HG02870 (cell line): ENCODE results near the gene CRIM1.

Experiments
- ATAC-seq: cut with Tn5 transposase; IDR thresholded peaks from one replicate; pipeline ENCODE4 v1.9.1; 2021; ENCODE audit warnings: mild to moderate bottlenecking, moderate library complexity; ENCODE audit not compliant: unreplicated experiment

The CRIM1 gene

DNA sequence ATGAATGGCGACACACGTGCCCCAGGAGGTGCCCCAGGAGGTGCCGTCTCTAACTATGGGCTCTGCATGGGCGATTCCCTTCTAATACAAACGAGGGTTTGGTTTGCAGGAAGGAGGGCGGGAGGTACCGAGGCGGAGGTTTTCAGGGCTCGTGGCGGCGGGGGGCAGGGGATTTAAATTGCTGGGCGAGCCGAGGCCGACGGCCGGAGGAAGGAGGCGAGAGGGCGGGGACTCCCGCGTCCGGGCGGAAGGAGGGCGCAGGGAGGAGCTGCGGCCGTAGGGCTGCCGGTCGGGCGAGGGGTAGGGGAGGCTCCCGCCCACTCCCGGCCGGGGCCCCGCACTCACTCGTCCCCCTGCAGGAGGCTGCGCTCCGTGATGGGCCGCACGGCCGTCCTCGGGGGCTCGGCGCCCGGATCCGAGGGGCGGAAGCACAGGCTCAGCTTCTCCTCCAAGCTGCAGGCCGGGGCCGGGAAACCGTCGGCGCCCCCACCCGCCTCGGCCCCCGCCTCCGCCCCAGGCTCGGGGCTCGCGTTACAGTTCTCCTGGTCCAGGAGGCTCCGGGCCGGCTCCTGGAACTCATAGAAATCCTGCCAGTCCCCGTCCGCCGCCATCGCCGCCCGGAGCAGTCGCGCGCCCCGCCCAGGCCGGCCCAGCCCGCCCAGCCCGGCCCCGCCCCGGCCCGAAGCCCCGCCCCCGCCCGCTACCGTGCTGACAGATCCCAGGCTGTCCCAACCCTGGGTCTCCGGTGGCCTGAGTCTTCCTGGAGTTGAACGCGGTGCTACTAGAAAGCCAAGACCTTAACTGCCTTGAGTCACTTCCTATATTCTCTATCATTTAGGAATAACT is 242.2 kb downstream of the CRIM1 start, which contains the start of gene FEZ2:
Gene FEZ2, minus strand, starts transcription at position 637 of the 846 bp plus-strand sequence. Its CDS starts 26 bp downstream, at position 611.
- ATAC-seq: peak; percentile 99
